Kidney epithelial cell (primary cell): ENCODE results near the gene OLFML1. TPM values are rescaled to one million over a fixed set of nuclear protein-coding genes. Genes with fewer than 3 reads are reported as not detected.

Source experiments
- DNase-seq: peaks from one replicate; pipeline ENCODE4 v3.0.0-alpha.2; 2010; ENCODE audit warnings: low read depth
- H3K27me3 ChIP-seq: 2 replicates; pipeline ENCODE4 v1.6.0; 2011; ENCODE audit warnings: low read length; ENCODE audit not compliant: control insufficient read depth, insufficient read depth
- H3K36me3 ChIP-seq: 2 replicates; pipeline ENCODE4 v1.5.1; 2011; ENCODE audit warnings: low read length; ENCODE audit not compliant: control insufficient read depth, insufficient read depth
- H3K4me3 ChIP-seq: 2 replicates; pipeline ENCODE4 v1.5.1; 2011; ENCODE audit warnings: low read depth, mild to moderate bottlenecking, control low read depth, low read length
- total RNA-seq: library from RNA; depleted of rRNA; stranded (reverse); fragments of >200 nt; gene quantifications from 2 replicates; pipeline ENCODE4 v1.2.3, GENCODE V29; 2015
- TF ChIP-seq, protein P1 (sequence below): IDR thresholded peaks from 2 replicates; pipeline ENCODE4 v1.5.1; 2011; ENCODE audit warnings: mild to moderate bottlenecking, moderate library complexity, low read length, control low read depth, inconsistent platforms; ENCODE audit not compliant: insufficient read depth, poor library complexity, severe bottlenecking

The OLFML1 gene
- total RNA-seq, 1 donor from 2014 or later, result not detected

- H3K36me3 ChIP-seq, result no peaks in the 10 kb centered on the region
- TF ChIP-seq, protein P1, sequence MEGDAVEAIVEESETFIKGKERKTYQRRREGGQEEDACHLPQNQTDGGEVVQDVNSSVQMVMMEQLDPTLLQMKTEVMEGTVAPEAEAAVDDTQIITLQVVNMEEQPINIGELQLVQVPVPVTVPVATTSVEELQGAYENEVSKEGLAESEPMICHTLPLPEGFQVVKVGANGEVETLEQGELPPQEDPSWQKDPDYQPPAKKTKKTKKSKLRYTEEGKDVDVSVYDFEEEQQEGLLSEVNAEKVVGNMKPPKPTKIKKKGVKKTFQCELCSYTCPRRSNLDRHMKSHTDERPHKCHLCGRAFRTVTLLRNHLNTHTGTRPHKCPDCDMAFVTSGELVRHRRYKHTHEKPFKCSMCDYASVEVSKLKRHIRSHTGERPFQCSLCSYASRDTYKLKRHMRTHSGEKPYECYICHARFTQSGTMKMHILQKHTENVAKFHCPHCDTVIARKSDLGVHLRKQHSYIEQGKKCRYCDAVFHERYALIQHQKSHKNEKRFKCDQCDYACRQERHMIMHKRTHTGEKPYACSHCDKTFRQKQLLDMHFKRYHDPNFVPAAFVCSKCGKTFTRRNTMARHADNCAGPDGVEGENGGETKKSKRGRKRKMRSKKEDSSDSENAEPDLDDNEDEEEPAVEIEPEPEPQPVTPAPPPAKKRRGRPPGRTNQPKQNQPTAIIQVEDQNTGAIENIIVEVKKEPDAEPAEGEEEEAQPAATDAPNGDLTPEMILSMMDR, result no peak
- H3K27me3 ChIP-seq, result no peaks in the 10 kb centered on the region
- no peak for DNase-seq
- H3K4me3 ChIP-seq, result no peak overlapping the region
These were observed 60.3 kb downstream of the OLFML1 start for GRCh38 chr11:7545611-7546010.

GRCh38 chr11:7546324-7546791, 61.1 kb downstream of the OLFML1 start:
- TF ChIP-seq, protein P1, result no peak
- no peak for DNase-seq
- no peaks in the 10 kb centered on the region for H3K27me3 ChIP-seq

GRCh38 chr11:7547687-7548086, 62.4 kb downstream of the OLFML1 start:
- no peak for DNase-seq
- H3K36me3 ChIP-seq, result no peaks in the 10 kb centered on the region
- H3K4me3 ChIP-seq, result no peak overlapping the region
- TF ChIP-seq, protein P1, result no peak
- no peaks in the 10 kb centered on the region for H3K27me3 ChIP-seq

More at GRCh38 chr11:7546324-7546791, 61.1 kb downstream of the OLFML1 start:
- Histone ChIP-seq H3K36me3 (no peaks in the 10 kb centered on the region), H3K4me3 (no peak overlapping the region)

DNA sequence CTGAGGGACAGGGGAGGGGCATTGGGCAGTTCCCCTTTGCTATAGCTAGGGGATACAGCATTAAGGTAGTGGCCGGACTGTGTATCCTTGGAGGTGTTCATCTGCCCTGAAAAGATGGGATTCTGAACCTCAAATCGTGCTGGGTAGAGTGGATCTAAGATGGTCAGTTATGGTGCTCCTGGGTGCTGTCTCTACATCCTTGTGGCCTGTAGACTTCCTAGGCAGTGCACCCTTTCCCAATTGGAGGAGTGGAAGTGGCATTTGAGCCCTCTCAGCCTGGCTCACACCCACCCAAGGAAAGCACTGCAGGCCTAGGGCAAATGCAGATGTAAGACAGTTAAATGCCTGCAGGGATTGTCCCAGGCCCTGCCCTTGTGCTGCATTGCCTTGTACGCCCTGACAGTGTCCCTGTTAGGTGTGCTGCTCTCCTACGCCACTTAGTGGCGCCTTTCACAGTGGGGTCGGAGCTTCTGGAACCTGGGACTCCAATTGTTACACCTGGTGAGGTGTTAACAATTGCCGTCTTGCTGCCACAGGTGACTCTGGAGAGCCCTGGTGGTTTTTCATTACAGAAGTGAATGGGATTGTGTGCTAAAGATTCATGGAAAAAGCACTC, 63.5 kb downstream of the OLFML1 start:
- TF ChIP-seq, protein P1, result peak; percentile 18
- Histone ChIP-seq H3K36me3 (no peaks in the 10 kb centered on the region), H3K27me3 (no peaks in the 10 kb centered on the region), H3K4me3 (no peak overlapping the region)
- no peak for DNase-seq

- H3K36me3 ChIP-seq, result no peaks in the 10 kb centered on the region
- H3K27me3 ChIP-seq, result no peaks in the 10 kb centered on the region
- TF ChIP-seq, protein P1, result no peak
These were observed 64.4 kb downstream of the OLFML1 start for GRCh38 chr11:7549681-7550080.

GRCh38 chr11:7551571-7551970, 66.3 kb downstream of the OLFML1 start:
- TF ChIP-seq, protein P1, result no peak
- no peak for DNase-seq
- H3K4me3 ChIP-seq, result no peak overlapping the region
- no peaks in the 10 kb centered on the region for H3K36me3 ChIP-seq
- no peaks in the 10 kb centered on the region for H3K27me3 ChIP-seq

More at GRCh38 chr11:7549681-7550080, 64.4 kb downstream of the OLFML1 start:
- no peak overlapping the region for H3K4me3 ChIP-seq
- DNase-seq, result no peak
